ENCODE results near the gene PTPRB.
"Not testable (repeated sequence)": the region's sequence is repeated elsewhere in the genome, so short reads cannot be mapped to it uniquely, and the experiment has no call there.

The PTPRB gene

DNA sequence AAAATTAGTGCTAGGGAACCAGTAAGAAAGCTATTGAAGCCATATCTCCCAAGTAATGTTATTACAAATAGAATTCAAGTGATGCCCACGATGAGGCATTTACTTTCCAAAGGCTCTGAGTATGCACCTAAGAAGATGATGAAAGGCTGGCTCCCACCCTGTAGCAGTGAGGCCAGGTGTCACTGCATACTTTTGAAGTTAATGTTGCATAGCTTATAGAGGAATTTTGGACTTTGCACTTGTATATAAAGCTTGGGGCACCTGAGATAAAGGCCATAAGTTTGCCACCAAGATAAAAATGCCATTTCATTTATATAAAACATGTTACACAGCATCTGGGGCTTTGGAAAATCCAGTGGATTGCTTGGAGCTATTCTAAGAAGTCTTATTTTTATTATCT lies 96.2 kb downstream of the PTPRB start:
- DNase-seq (ENCODE audit: low spot score), result no peak

- DNase-seq (ENCODE audit: low spot score), result no peak
Observed at GRCh38 chr12:70536650-70537049, 100.6 kb downstream of the PTPRB start.

DNA sequence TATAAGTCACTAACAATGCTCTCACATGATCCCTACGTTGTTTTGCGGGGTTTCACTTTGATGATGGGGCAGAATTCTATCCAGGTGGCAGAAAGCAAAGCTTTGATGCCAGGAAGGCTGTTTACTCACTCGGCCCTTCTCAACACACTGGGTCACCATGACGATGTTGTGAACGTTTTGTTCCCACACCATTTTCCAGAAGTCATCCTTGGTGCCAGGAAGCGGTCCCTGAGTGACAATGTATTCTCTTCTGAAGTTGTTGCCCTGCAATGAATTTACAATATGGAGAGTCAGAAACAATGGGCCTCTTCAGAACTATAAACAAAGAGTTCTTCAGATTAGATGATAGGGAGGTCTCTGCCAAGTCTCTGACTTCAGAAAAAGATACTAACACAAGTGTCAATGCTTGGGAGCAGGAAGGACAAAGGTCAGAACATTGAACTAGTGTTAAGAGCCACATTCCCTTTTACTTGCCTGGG lies 101.3 kb downstream of the PTPRB start:
- no peak for DNase-seq (ENCODE audit: low spot score)

GRCh38 chr12:70534466-70534865 lies 102.8 kb downstream of the PTPRB start:
- DNase-seq (ENCODE audit: low spot score), result no peak

DNA sequence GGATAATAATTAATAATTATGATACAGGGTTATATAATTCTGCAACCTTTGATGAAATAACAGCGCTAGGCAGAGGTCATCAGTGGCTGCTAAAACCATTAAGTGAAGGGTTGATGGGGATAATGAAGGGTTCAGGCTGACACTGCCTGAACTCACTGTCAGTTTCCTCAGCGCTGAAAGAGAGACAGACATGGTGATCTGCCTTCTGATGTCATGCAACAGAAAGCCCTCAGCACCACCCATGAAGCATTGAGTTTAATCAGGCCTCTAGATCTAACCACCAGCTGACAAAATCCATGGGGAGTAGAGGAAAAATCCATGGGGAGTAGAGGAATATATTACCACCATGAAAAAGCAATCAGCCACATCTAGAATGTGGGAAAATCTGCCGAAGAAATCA lies 107.6 kb downstream of the PTPRB start:
- no peak for DNase-seq (ENCODE audit: low spot score)

DNA sequence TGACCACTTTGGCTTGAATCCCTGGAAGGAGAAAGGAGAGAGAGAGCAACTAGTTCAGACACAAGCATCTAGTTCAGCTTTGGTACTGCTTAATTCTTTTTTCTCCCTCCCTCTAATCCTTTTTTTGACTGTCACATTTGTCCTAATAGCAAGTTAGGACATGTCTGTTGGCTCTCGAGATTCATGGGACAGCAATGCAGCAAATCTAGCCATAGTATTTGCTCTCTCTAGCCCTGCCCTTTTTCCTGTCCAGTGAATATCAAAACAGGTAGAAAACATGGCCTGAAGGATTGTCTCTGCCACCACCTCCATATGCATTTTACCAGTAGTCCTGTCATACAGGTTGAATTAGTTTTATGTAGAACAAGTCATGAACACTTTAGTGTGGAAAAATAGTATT lies 116.4 kb downstream of the PTPRB start:
- no peak for DNase-seq (ENCODE audit: low spot score)

- DNase-seq (ENCODE audit: low spot score), result no peak
Observed at GRCh38 chr12:70513426-70513825, 123.8 kb downstream of the PTPRB start.

GRCh38 chr12:70508178-70508577 lies 129.1 kb downstream of the PTPRB start:
- no peak for DNase-seq (ENCODE audit: low spot score)

- DNase-seq (ENCODE audit: low spot score), result no peak
Observed at GRCh38 chr12:70507442-70507841, 129.8 kb downstream of the PTPRB start.

GRCh38 chr12:70497508-70497907 lies 139.7 kb downstream of the PTPRB start:
- no peak for DNase-seq (ENCODE audit: low spot score)

DNA sequence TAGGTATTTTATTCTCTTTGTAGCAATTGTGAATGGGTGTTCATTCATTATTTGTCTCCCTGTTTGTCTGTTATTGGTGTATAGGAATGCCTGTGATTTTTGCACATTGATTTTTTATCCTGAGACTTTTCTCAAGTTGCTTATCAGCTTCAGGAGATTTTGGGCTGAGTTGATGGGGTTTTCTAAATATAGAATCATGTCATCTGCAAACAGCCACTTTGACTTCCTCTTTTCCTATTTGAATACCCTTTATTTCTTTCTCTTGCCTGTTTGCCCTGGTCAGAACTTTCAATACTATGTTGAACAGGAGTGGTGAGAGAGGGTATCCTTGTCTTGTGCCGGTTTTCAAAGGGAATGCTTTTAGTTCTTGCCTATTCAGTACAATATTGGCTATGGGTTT lies 144.3 kb downstream of the PTPRB start:
- not testable (repeated sequence) for DNase-seq (ENCODE audit: low spot score)

DNA sequence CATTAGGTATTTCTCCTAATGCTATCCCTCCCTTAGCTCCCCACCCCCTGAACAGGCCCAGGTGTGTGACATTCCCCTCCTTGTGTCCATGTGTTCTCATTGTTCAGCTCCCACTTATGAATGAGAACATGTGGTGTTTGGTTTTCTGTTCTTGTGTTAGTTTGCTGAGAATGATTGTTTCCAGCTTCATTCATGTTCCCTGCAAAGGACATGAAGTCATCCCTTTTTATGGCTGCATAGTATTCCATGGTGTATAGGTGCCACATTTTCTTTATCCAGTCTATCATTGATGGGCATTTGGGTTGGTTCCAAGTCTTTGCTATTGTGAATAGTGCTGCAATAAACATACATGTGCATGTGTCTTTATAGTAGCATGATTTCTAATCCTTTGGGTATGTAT lies 146.3 kb downstream of the PTPRB start:
- DNase-seq (ENCODE audit: low spot score), result not testable (repeated sequence)

DNA sequence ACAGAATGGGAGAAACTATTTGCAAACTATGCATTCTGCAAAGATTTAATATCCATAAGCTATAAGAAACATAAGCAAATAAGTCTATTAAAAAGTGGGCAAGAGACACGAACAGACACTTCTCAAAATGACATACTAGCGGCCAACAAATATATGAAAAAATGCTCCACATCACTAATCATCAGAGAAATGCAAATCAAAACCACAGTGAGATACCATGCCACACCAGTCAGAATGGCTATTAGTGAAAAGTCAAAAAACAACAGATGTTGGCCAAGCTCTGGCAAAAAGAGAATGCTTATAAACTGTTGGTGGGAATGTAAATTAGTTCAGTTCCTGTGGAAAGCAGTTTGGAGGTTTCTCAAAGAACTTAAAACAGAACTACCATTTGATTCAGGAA lies 149.8 kb downstream of the PTPRB start:
- DNase-seq (ENCODE audit: low spot score), result no peak

GRCh38 chr12:70486588-70486987 lies 150.6 kb downstream of the PTPRB start:
- DNase-seq (ENCODE audit: low spot score), result no peak

DNA sequence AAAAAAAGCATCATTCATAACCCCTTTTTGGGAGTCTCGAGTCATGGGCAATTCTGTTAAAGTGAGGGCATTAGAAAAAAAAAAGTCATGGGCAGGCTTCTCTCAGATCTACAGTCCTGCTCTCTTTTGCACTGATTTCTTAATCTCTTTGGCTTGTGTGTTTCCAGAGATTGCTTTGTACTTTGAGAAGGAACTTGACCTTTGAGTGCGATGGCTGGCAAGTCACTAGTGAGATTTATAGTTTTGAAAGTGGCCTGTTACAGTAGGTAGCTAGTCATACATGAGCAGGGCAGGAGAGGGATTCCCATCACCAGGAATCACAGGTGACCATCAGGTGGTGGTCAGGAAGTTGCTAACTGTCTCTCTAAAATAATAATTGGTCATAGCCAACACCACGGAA lies 151.5 kb downstream of the PTPRB start:
- DNase-seq (ENCODE audit: low spot score), result no peak

DNA sequence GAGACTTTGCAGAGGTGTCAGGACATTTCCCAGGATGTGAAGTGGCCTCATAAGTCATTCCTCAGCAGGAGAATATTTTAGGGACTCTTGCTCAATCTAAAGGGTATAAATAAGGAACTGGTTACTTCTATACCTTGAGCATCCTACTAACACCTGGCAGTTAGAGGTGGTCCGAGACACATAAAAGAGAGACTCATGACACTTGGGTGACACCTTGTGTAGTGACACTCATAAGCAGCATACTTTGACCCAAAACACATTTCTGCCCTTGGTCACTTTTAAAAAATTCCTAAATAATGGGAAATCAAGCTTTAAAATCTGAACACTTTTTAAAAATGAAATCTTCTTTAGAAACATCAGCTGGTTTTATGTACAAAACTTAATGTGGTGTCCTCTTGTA lies 152.8 kb downstream of the PTPRB start:
- DNase-seq (ENCODE audit: low spot score), result no peak

DNA sequence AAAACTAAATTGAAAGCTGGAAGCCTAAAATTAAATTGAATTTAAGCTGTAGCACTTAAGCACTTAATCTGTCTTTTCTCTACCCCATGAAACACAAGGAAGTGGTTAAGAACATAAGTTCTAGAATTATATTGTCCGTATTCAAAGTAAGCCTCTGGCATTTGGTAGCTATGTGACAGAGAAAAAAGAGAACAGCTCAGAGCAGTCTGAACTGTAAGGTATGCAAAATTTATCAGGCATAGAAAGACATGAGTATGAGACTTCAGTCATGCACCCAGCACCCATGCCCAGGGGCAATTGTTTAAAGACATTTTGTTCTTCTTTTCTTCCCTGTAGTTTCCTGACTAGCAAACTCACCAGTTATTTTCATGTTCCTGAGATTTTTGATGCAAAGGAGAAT lies 154.5 kb downstream of the PTPRB start:
- DNase-seq (ENCODE audit: low spot score), result no peak

- no peak for DNase-seq (ENCODE audit: low spot score)
Observed at GRCh38 chr12:70469221-70469820, 167.9 kb downstream of the PTPRB start.

DNA sequence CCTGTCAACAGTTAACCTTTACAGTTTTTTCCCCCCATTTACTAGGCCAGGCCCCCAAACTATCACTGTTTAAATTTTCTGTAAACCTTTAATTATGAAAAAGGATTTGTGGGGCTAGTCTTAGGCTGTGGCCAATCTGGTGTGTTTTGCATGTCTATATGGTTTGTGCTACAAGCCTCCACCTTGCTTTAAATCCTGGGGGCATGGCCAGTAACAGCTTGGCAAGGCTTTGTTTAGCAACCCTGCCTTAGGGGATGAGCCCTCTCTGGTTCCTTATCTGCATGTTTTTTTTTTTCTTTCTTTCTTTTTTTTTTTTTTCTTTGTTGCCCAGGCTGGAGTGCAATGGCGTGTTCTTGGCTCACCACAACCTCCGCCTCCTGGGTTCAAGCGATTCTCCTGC lies 168.5 kb downstream of the PTPRB start:
- DNase-seq (ENCODE audit: low spot score), result no peak

DNA sequence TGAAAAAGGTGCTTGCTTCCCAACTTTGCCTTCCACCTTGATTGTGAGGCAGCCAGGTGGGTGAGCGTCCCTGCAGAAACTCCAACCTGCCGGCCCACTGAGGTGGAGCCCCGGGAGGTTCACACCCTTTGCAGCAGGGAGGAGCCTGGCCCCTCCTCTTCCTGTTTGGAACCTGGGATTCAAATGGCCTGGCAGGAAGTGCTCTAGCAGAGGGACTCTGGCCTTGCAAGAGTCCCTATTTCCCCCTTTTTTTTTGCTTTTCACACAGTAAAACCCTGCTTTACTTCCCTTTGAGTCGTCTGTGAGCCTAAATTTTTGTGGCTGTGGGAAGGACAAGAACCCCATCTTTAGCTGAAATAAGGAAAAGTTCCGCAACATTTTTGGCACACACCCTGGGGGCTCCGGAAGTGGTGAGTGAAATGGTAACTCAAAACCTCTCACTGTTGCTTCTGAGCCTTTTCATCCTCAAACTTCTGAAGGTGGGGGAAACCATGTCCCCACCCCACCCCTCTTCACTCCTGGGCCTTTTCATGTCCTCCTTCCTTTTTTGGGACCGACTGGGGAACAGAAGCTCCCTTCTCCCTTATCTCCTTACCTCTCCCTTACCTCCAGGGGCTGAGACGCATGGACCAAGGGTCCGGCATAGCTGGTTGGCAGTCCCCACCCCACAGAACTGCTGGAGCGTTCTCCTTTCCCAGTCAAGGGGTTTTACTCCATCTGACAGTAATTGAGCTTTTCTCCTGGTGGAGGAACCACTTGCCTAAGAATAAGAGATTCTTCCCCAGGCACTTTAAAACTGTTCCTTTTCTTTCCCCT lies 169.1 kb downstream of the PTPRB start:
- no peak for DNase-seq (ENCODE audit: low spot score)

GRCh38 chr12:70467476-70467875 lies 169.8 kb downstream of the PTPRB start:
- DNase-seq (ENCODE audit: low spot score), result no peak

GRCh38 chr12:70466753-70467152 lies 170.5 kb downstream of the PTPRB start:
- DNase-seq (ENCODE audit: low spot score), result no peak
